Measurements from ENCODE around the gene VEGFC. TPM values are rescaled to one million over a fixed set of nuclear protein-coding genes. Genes with fewer than 3 reads are reported as not detected.

Gene VEGFC
- total RNA-seq, 1 donor from 2014 or later = 5.4 TPM

GRCh38 chr4:176778491-176778890, 14.2 kb downstream of the VEGFC start:
- DNase-seq (no peak), ATAC-seq (ENCODE audit: poor library complexity) (no peak)
- intact Hi-C loops (cut with DNase I) = no loop called here

DNA sequence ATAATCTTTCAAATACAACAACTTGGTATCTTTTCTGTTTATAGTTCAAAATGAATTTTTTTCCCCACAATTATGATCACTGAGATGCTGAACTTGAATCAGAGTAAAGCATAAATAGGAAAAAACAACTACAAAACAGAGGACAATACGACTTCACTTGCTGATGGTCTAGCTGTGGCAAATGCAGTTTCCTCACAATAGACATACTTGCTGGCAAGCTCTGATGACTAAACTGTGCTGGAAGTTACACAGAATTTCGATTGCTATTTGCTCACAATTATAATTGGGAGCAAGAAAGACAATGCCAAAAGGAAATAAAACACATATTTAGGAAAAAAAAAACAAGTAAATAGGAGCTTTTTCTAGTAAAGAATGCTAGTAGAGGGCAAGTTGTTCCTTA, 14.7 kb downstream of the VEGFC start:
- intact Hi-C loops (cut with DNase I) = no loop called here
- DNase-seq (no peak), ATAC-seq (ENCODE audit: poor library complexity) (no peak)

- intact Hi-C loops (cut with DNase I) = no loop called here
- no peak for DNase-seq
- no peak for ATAC-seq (ENCODE audit: poor library complexity)
These were observed 17.4 kb downstream of the VEGFC start for GRCh38 chr4:176775338-176775737.

- ATAC-seq (ENCODE audit: poor library complexity) = no peak
- DNase-seq = no peak
- intact Hi-C loops (cut with DNase I) = no loop called here
These were observed 17.9 kb downstream of the VEGFC start for GRCh38 chr4:176774852-176775251.

- no peak for DNase-seq
- ATAC-seq (ENCODE audit: poor library complexity) = no peak
- intact Hi-C loops (cut with DNase I) = no loop called here
These were observed 23.2 kb downstream of the VEGFC start for GRCh38 chr4:176769514-176769913.

- DNase-seq (no peak), ATAC-seq (ENCODE audit: poor library complexity) (no peak)
- intact Hi-C loops (cut with DNase I) = no loop called here
These were observed 25.5 kb downstream of the VEGFC start for GRCh38 chr4:176767183-176767582.

GRCh38 chr4:176762661-176763308, 29.9 kb downstream of the VEGFC start:
- intact Hi-C loops (cut with DNase I) = no loop called here
- ATAC-seq (ENCODE audit: poor library complexity) (no peak), DNase-seq (no peak)

DNA sequence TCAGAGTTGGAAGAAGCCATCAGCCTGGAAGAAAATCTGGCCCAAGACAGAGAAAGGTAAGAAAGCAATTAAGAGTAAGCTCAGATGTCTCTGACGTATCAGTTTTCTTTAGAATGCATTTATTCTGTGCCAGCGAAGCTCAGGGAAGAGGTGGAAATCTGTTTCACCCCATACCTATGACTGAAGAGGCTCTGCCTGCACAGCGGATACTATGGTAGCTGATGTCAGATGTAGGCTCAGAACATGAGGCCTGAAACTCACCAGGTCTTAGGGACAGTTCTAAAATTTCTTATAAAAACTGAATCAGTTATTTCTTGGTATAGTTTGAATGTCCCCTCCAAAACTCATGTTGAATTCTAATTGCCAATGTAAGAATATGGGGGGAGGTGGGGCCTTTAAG, 30.9 kb downstream of the VEGFC start:
- ATAC-seq (ENCODE audit: poor library complexity) = no peak
- intact Hi-C loops (cut with DNase I) = no loop called here
- DNase-seq = no peak

- intact Hi-C loops (cut with DNase I) = no loop called here
- DNase-seq (no peak), ATAC-seq (ENCODE audit: poor library complexity) (no peak)
These were observed 32.3 kb downstream of the VEGFC start for GRCh38 chr4:176760471-176760870.

- ATAC-seq (ENCODE audit: poor library complexity) (no peak), DNase-seq (no peak)
- intact Hi-C loops (cut with DNase I) = no loop called here
These were observed 34.0 kb downstream of the VEGFC start for GRCh38 chr4:176758731-176759130.

- no peak for DNase-seq
- intact Hi-C loops (cut with DNase I) = no loop called here
These were observed 34.4 kb downstream of the VEGFC start for GRCh38 chr4:176758323-176758722.

DNA sequence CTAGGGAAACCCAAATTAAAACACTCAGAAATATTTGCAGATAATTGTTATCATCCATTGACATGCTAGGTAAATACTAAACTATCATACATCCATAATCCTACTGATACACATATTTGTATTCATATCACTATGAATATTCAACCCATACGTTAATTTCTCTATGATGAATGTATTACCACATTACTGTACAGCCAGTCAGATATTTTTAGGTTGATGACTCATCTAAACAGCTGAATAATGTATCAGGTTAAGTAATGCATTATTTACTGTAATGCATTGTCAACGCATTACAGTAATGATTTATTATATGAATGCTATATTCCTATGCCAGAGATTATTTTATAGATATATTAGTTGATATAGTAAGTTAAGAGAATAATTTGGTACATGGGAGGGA, 37.1 kb downstream of the VEGFC start:
- ATAC-seq (ENCODE audit: poor library complexity) (no peak), DNase-seq (no peak)
- intact Hi-C loops (cut with DNase I) = no loop called here

More at GRCh38 chr4:176758323-176758722, 34.4 kb downstream of the VEGFC start:
- ATAC-seq (ENCODE audit: poor library complexity) = no peak

DNA sequence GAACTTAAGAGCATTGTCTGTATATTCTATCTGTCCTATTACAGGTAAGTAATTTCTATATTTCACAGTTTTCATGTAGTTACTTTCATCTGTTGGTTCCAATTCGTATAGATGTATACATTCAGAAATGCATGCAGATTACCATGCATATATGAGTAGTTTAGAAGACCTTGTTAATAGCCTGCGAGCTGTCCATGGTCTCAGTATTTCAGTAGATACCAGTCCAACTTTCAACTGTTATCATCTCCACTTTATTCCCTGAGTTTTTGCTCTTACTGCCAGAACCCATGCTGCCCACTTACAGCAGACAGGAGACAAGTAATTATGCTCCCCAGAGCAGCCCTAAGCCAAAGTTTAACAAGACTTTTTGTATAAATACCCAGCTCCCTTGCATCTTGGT, 37.7 kb downstream of the VEGFC start:
- intact Hi-C loops (cut with DNase I) = no loop called here
- ATAC-seq (ENCODE audit: poor library complexity) (no peak), DNase-seq (no peak)

DNA sequence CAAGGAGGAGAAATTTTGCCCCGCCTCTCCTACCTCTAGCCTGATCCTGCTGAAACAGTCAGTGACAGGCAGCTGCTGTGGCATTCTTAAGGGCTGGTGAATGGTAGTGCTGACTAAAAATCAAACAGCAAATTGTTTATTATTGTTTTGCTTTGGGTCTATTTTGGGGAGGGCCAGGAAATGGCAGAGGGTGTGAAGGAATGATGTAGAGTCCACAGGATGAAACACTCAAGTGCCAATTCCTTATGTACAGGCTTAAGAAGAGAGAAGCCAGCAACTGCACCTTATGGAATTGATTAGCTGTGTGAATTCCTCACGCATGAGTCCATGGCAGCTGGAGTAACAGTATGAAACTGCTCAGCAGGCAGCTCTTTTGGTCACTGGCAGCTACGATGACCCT, 39.7 kb downstream of the VEGFC start:
- no peak for DNase-seq
- intact Hi-C loops (cut with DNase I) = no loop called here
- no peak for ATAC-seq (ENCODE audit: poor library complexity)

DNA sequence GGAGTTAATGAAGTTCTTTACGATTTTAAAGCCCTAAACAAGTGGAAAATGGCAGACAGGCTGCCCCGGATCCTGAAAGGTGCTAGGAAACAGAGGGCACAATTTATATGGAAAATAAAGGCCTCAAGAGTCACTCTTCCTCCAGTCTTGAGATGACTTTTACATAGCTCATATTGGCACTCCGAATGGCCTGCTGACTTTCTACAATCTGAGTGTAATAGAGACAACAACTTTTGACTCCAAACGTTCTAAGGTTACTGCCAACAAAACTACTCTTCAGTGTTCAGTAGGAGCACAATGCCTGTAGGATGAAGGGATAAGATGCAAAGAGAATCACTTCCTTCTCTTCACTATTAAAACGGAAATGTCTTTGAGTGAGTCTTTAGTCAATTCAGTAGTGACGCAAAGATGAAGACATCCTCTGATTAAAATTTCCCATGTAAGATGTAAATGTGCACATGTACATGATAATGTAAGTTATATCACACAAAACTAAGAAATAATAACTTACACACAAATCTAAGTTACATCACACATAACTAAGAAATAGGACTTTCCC, 40.5 kb downstream of the VEGFC start:
- no peak for ATAC-seq (ENCODE audit: poor library complexity)
- intact Hi-C loops (cut with DNase I) = no loop called here

GRCh38 chr4:176751061-176751460, 41.7 kb downstream of the VEGFC start:
- intact Hi-C loops (cut with DNase I) = no loop called here
- ATAC-seq (ENCODE audit: poor library complexity) = no peak
- no peak for DNase-seq

More for the DNA sequence above, 40.5 kb downstream of the VEGFC start:
- DNase-seq = no peak

- no peak for DNase-seq
- intact Hi-C loops (cut with DNase I) = no loop called here
- ATAC-seq (ENCODE audit: poor library complexity) = no peak
These were observed 45.9 kb downstream of the VEGFC start for GRCh38 chr4:176746846-176747245.

GRCh38 chr4:176745902-176746301, 46.8 kb downstream of the VEGFC start:
- no peak for DNase-seq
- intact Hi-C loops (cut with DNase I) = no loop called here
- ATAC-seq (ENCODE audit: poor library complexity) = no peak

GRCh38 chr4:176744091-176744490, 48.6 kb downstream of the VEGFC start:
- no peak for DNase-seq
- intact Hi-C loops (cut with DNase I) = no loop called here
- ATAC-seq (ENCODE audit: poor library complexity) = no peak

- ATAC-seq (ENCODE audit: poor library complexity) (no peak), DNase-seq (no peak)
- intact Hi-C loops (cut with DNase I) = no loop called here
These were observed 50.5 kb downstream of the VEGFC start for GRCh38 chr4:176742211-176742610.

DNA sequence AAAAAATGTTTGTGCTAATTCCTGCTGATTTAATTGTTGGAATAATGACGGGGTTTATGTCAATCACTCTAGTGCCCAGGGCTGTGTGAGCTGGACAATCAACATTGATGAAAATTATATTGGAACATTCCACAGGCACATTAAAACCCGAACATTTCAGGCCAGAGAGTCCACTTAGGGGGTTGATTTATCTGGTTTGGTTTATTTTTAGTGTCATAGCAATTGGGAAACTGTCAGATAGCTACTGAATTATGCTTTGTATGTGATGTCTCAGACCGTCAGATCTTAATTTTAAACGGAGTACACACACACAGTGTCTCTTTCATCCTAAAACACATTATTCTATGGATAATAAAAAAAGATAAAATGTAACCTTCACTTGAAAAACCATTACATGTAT, 51.5 kb downstream of the VEGFC start:
- intact Hi-C loops (cut with DNase I) = no loop called here
- DNase-seq = no peak
- no peak for ATAC-seq (ENCODE audit: poor library complexity)

Measured in Right ventricle myocardium superior (tissue), 1 donor.